ENCODE results near the gene MAML3.

The MAML3 gene

DNA sequence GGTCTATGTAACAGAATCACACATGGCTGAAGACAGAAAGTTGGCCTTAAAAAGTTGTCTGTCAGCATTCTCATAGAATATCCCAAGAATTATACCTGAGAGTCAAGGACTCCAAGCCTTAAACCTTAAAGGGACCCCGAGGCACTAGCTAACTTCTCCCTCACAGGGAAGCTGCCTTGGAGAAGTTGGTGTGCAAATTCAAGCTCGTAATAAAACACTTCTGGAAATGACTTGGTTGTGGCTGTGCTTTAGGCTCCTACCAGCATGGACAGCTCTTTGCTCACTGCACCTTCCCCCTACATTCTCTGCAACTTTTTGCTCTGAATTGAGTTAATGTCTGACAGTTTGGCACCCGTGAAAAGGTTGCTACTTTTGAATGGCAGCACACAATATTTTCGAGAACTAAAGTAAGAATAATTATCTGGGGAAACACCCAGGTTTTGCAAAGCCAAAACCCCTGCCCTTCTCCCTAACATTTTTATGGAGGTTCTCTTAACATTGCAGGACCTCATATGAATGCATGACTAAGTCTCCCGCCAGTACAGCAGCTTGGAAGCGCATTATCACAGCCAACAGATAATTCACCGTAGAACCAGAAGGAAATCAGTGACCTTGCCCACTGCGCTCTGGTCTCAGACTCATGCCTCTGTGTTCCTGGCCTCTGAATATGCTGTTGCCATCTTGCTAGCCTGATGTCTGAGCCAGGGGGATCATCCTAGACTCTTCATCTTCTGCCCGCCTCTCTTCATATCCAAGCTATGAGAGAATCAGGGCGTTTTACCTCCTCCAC lies 397.4 kb downstream of the MAML3 start:
- Histone ChIP-seq H3K9ac (ENCODE audit: low read depth in 1 of 2, low read length in 2 of 2) (no peak overlapping the region), H3K9me3 (ENCODE audit: control insufficient read depth in 2 of 2, low read length in 2 of 2) (no peaks in the 10 kb centered on the region), H3K27ac (ENCODE audit: low read depth in 2 of 2, low read length in 2 of 2) (no peak overlapping the region), H3K4me3 (ENCODE audit: low read length in 2 of 2) (no peak overlapping the region), H3K36me3 (ENCODE audit: control insufficient read depth in 2 of 2, insufficient read depth in 2 of 2, low read length in 2 of 2) (no peaks in the 10 kb centered on the region), H3K4me1 (ENCODE audit: control insufficient read depth in 2 of 2, insufficient read depth in 2 of 2, low read length in 2 of 2) (no peaks in the 10 kb centered on the region), H3K27me3 (ENCODE audit: control insufficient read depth in 2 of 2, insufficient read depth in 2 of 2, low read length in 2 of 2) (no peaks in the 10 kb centered on the region)

DNA sequence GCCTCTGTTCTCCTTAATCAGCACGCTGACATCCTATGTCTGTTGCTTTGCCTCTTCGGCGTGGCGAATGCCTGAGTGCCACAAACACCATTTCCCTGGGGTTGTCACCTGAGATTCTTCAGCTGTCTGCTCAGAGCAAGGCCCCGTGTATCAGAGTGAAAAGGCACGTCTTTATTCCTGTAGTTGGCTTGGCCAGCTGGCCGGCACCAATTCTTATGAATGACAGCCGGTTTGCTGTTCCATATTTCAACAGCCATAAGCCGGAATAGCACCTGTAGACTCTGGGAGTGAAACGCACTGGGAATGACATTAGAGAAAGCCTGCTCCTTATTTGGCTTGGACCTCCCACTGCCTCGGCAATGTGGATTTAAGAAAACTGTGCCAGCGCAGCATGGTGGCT lies 399.0 kb downstream of the MAML3 start:
- no peaks in the 10 kb centered on the region for H3K27me3 ChIP-seq (ENCODE audit: control insufficient read depth in 2 of 2, insufficient read depth in 2 of 2, low read length in 2 of 2)
- H3K9ac ChIP-seq (ENCODE audit: low read depth in 1 of 2, low read length in 2 of 2), result no peak overlapping the region
- no peaks in the 10 kb centered on the region for H3K9me3 ChIP-seq (ENCODE audit: control insufficient read depth in 2 of 2, low read length in 2 of 2)
- H3K4me3 ChIP-seq (ENCODE audit: low read length in 2 of 2), result no peak overlapping the region
- no peaks in the 10 kb centered on the region for H3K36me3 ChIP-seq (ENCODE audit: control insufficient read depth in 2 of 2, insufficient read depth in 2 of 2, low read length in 2 of 2)
- no peak overlapping the region for H3K27ac ChIP-seq (ENCODE audit: low read depth in 2 of 2, low read length in 2 of 2)
- H3K4me1 ChIP-seq (ENCODE audit: control insufficient read depth in 2 of 2, insufficient read depth in 2 of 2, low read length in 2 of 2), result no peaks in the 10 kb centered on the region

DNA sequence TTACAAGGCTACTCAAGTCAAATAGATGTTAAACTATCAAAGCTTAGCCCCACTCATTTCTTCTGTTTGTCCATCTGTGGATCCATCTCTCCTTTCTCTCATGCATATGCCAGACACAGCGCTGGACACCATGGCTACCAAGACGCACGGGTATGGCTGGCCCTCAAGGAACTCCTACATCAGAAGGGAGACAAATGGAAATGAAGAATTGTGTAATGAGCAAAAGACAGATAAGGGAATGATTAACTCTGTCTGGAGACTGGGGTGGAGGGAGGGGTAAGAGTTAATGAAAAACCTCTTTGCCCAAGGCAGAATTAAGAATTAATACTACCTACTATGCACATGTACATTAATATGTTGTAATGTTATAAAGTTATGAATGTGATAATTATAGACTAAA lies 400.3 kb downstream of the MAML3 start:
- H3K27me3 ChIP-seq (ENCODE audit: control insufficient read depth in 2 of 2, insufficient read depth in 2 of 2, low read length in 2 of 2), result no peaks in the 10 kb centered on the region
- no peak overlapping the region for H3K9ac ChIP-seq (ENCODE audit: low read depth in 1 of 2, low read length in 2 of 2)
- H3K4me1 ChIP-seq (ENCODE audit: control insufficient read depth in 2 of 2, insufficient read depth in 2 of 2, low read length in 2 of 2), result no peaks in the 10 kb centered on the region
- H3K4me3 ChIP-seq (ENCODE audit: low read length in 2 of 2), result no peak overlapping the region
- no peak overlapping the region for H3K27ac ChIP-seq (ENCODE audit: low read depth in 2 of 2, low read length in 2 of 2)
- H3K9me3 ChIP-seq (ENCODE audit: control insufficient read depth in 2 of 2, low read length in 2 of 2), result no peaks in the 10 kb centered on the region
- no peaks in the 10 kb centered on the region for H3K36me3 ChIP-seq (ENCODE audit: control insufficient read depth in 2 of 2, insufficient read depth in 2 of 2, low read length in 2 of 2)

DNA sequence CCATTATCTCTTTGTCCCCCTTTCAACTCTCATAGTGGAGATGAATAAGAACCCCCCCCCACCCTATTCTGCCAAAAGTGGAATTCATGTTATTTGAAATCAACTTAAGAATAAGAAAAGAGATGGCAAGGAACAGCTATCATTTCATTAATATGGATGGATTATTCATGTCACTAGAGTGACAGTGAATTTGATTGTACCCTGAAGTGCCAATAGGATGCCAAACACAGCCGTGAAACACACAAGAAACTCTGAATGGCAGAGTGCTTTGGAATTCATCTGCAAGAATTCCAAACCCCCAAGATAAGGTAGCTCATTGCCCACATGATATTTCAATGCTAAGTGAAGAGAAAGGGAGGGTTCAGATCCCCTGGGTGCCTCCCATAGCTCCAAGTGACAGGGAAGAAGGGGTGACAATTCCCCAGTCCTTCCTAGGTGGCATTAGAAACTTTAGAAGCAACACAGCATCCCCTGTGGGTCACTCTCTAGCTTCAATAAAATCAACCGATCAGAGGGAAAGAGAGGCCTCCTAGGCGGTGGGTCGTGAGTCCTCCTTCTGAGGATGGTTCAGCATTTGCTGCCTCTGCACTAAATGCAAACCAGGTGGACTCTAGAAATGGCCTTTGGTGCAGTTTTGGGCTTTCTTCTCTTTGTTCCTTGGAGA lies 404.0 kb downstream of the MAML3 start:
- Histone ChIP-seq H3K36me3 (ENCODE audit: control insufficient read depth in 2 of 2, insufficient read depth in 2 of 2, low read length in 2 of 2) (no peaks in the 10 kb centered on the region), H3K4me3 (ENCODE audit: low read length in 2 of 2) (no peak overlapping the region), H3K27ac (ENCODE audit: low read depth in 2 of 2, low read length in 2 of 2) (no peak overlapping the region), H3K27me3 (ENCODE audit: control insufficient read depth in 2 of 2, insufficient read depth in 2 of 2, low read length in 2 of 2) (no peaks in the 10 kb centered on the region), H3K9me3 (ENCODE audit: control insufficient read depth in 2 of 2, low read length in 2 of 2) (no peaks in the 10 kb centered on the region), H3K4me1 (ENCODE audit: control insufficient read depth in 2 of 2, insufficient read depth in 2 of 2, low read length in 2 of 2) (no peaks in the 10 kb centered on the region), H3K9ac (ENCODE audit: low read depth in 1 of 2, low read length in 2 of 2) (no peak overlapping the region)

DNA sequence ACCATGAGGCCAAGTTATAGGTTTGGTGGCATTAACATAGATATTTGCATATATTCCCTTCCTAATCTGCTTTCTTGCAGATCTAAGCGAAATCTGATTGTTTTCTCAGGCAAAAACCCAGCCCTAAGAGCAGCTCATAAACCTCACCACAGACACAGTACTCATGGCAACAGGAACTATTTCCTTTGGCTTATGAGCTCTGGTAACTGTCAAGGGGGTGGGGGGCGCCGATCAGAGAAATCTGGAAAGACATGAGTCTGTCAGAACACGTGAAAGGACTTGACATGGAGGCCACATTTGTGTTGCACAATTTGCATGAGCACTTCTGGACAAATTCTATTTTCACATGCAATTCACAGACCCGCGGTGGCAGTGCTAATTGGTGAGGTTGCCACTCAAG lies 404.6 kb downstream of the MAML3 start:
- H3K27me3 ChIP-seq (ENCODE audit: control insufficient read depth in 2 of 2, insufficient read depth in 2 of 2, low read length in 2 of 2), result no peaks in the 10 kb centered on the region

DNA sequence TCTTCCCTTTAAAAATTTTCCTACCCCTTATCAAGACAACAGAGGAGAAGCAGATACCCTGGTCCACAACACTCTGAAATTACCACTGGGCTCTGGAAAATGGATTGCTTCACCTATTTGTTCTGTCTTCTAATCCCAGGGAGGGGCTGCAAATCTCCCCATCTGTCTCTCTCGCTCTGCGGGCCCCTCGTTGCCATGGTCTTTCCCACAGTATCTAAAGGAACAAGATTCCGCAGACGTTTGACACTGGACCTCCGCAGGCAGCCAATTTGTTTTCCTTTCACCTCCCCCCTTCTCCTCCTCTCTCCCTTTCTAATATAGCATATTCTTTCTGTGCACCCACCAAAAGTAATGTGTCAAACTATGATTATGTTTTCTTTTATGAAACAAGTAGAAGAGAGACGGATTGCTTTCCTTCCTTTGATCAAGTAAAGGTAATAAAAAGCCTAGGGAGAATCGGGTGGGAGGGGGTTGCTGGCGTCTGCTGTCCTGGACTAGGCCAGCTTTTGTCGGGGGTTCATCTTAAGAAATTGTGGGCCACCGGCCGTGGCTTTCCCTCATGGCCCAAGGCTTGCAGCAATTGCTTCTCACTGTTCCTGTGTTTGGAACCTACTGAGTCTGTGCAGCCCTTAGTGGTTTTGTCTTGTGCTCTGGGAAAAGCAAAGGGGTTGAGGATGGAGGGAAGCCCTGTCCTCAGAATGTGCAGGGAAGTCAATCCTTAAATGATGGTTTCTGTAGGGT lies 407.4 kb downstream of the MAML3 start:
- H3K4me1 ChIP-seq (ENCODE audit: control insufficient read depth in 2 of 2, insufficient read depth in 2 of 2, low read length in 2 of 2), result no peaks in the 10 kb centered on the region
- H3K4me3 ChIP-seq (ENCODE audit: low read length in 2 of 2), result no peak overlapping the region
- H3K9ac ChIP-seq (ENCODE audit: low read depth in 1 of 2, low read length in 2 of 2), result no peak overlapping the region
- no peak overlapping the region for H3K27ac ChIP-seq (ENCODE audit: low read depth in 2 of 2, low read length in 2 of 2)
- H3K27me3 ChIP-seq (ENCODE audit: control insufficient read depth in 2 of 2, insufficient read depth in 2 of 2, low read length in 2 of 2), result no peaks in the 10 kb centered on the region
- no peaks in the 10 kb centered on the region for H3K36me3 ChIP-seq (ENCODE audit: control insufficient read depth in 2 of 2, insufficient read depth in 2 of 2, low read length in 2 of 2)
- no peaks in the 10 kb centered on the region for H3K9me3 ChIP-seq (ENCODE audit: control insufficient read depth in 2 of 2, low read length in 2 of 2)

More for the DNA sequence above, 404.6 kb downstream of the MAML3 start:
- H3K4me3 ChIP-seq (ENCODE audit: low read length in 2 of 2), result no peak overlapping the region
- no peaks in the 10 kb centered on the region for H3K9me3 ChIP-seq (ENCODE audit: control insufficient read depth in 2 of 2, low read length in 2 of 2)
- H3K4me1 ChIP-seq (ENCODE audit: control insufficient read depth in 2 of 2, insufficient read depth in 2 of 2, low read length in 2 of 2), result no peaks in the 10 kb centered on the region
- no peak overlapping the region for H3K9ac ChIP-seq (ENCODE audit: low read depth in 1 of 2, low read length in 2 of 2)
- H3K36me3 ChIP-seq (ENCODE audit: control insufficient read depth in 2 of 2, insufficient read depth in 2 of 2, low read length in 2 of 2), result no peaks in the 10 kb centered on the region
- H3K27ac ChIP-seq (ENCODE audit: low read depth in 2 of 2, low read length in 2 of 2), result no peak overlapping the region

DNA sequence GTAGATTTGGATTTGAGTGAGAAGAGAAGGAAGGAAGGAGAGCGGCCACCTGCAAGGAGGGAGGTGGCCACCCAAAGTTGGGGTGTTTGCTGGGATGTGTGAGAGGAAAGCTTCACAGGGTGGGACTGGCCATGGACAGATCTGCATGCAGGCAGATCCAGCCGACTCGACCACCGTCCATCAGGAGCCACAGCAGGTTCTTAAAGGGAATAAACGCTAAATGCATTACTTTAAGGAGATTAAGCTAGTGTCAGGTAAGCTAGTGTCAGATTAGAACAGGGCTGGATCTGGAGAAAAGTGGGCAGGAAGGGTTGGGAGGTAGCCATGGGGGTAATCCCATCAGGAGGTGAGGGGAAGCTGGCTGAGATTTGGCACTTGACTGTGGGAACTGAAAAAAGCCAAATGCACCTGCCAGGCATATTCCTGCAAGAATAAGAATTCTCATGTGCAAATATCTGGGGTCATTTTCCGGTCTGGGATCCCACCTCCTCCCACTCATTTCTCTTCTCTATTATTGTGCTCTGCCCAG lies 408.8 kb downstream of the MAML3 start:
- peaks cover 0 to 2% of the 10 kb centered on the region in 2 donors for H3K4me1 ChIP-seq (ENCODE audit: control insufficient read depth in 2 of 2, insufficient read depth in 2 of 2, low read length in 2 of 2)
- H3K4me3 ChIP-seq (ENCODE audit: low read length in 2 of 2), result no peak overlapping the region
- H3K27me3 ChIP-seq (ENCODE audit: control insufficient read depth in 2 of 2, insufficient read depth in 2 of 2, low read length in 2 of 2), result no peaks in the 10 kb centered on the region
- no peak overlapping the region for H3K9ac ChIP-seq (ENCODE audit: low read depth in 1 of 2, low read length in 2 of 2)
- H3K9me3 ChIP-seq (ENCODE audit: control insufficient read depth in 2 of 2, low read length in 2 of 2), result no peaks in the 10 kb centered on the region
- no peaks in the 10 kb centered on the region for H3K36me3 ChIP-seq (ENCODE audit: control insufficient read depth in 2 of 2, insufficient read depth in 2 of 2, low read length in 2 of 2)
- H3K27ac ChIP-seq (ENCODE audit: low read depth in 2 of 2, low read length in 2 of 2), result no peak overlapping the region

DNA sequence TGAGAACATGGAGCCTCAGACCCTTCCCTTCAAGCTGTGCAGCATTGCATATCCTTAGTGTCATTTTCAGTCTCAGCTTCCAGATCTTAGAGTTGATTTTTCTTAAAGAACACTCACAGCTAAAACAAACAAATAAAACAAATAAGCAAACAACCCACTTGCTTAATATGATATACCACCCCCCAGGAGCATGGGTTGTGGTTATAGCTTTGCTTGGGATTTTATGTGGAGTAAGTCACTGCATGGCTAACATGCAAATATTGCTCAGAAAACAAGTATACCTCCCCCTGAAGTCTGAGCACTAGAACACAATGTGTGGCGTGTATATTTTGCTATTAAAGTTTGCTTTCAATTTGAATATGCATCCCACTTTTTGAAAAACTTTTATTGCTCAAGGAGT lies 409.8 kb downstream of the MAML3 start:
- Histone ChIP-seq H3K9me3 (ENCODE audit: control insufficient read depth in 2 of 2, low read length in 2 of 2) (no peaks in the 10 kb centered on the region), H3K36me3 (ENCODE audit: control insufficient read depth in 2 of 2, insufficient read depth in 2 of 2, low read length in 2 of 2) (no peaks in the 10 kb centered on the region), H3K4me3 (ENCODE audit: low read length in 2 of 2) (no peak overlapping the region), H3K27me3 (ENCODE audit: control insufficient read depth in 2 of 2, insufficient read depth in 2 of 2, low read length in 2 of 2) (no peaks in the 10 kb centered on the region), H3K4me1 (ENCODE audit: control insufficient read depth in 2 of 2, insufficient read depth in 2 of 2, low read length in 2 of 2) (peaks cover 0 to 2% of the 10 kb centered on the region in 2 donors), H3K9ac (ENCODE audit: low read depth in 1 of 2, low read length in 2 of 2) (no peak overlapping the region), H3K27ac (ENCODE audit: low read depth in 2 of 2, low read length in 2 of 2) (no peak overlapping the region)

DNA sequence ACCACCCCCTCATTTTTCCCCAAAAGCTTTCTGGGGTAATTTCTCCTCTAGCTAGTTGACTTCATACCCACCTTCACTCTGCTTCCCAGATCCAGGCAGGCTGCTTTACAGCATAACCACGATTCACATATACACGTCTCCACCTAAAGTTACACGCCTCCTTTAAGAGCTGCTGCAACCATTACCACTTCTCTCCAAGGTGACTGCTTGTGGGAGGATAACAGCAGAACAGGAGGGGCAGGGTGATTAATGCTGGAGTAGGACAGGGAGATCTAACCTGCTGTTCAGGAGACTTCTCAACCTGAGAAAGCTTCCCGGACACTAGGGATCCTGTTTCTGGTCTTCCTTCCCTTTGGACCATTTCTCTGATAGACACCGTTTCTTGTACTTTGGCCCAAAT lies 411.0 kb downstream of the MAML3 start:
- Histone ChIP-seq H3K36me3 (ENCODE audit: control insufficient read depth in 2 of 2, insufficient read depth in 2 of 2, low read length in 2 of 2) (no peaks in the 10 kb centered on the region), H3K27me3 (ENCODE audit: control insufficient read depth in 2 of 2, insufficient read depth in 2 of 2, low read length in 2 of 2) (no peaks in the 10 kb centered on the region), H3K9me3 (ENCODE audit: control insufficient read depth in 2 of 2, low read length in 2 of 2) (no peaks in the 10 kb centered on the region), H3K27ac (ENCODE audit: low read depth in 2 of 2, low read length in 2 of 2) (no peak overlapping the region), H3K4me3 (ENCODE audit: low read length in 2 of 2) (no peak overlapping the region), H3K4me1 (ENCODE audit: control insufficient read depth in 2 of 2, insufficient read depth in 2 of 2, low read length in 2 of 2) (peaks cover 0 to 2% of the 10 kb centered on the region in 2 donors), H3K9ac (ENCODE audit: low read depth in 1 of 2, low read length in 2 of 2) (no peak overlapping the region)

DNA sequence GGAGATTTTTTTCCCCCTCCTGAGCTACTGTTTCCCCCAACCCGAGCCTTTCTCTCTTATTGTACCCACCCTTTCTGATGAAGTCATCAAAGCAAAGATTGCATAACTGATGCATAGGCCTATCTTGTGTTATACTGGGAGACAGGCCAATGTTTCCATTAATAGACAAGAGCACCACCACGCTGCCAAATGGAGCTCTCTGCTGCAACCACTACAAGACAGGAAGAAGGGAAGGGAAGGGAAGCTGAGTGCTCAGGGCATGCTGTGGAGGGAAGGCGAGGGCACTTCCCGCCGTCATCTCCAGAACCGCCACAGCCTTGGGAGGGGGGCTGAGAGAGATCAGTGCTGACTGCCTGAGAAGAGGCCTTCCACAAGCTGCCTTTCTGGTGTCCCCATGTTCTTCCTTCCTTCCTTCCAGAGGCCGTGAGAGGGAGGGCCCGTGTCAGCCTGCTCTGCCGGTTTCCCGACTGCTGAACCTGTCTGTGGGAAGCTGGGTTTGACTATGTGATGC lies 413.4 kb downstream of the MAML3 start:
- peak overlapping the region in 1 of 2 donors; percentile 33 for H3K4me3 ChIP-seq (ENCODE audit: low read length in 2 of 2)
- H3K36me3 ChIP-seq (ENCODE audit: control insufficient read depth in 2 of 2, insufficient read depth in 2 of 2, low read length in 2 of 2), result no peaks in the 10 kb centered on the region
- no peaks in the 10 kb centered on the region for H3K9me3 ChIP-seq (ENCODE audit: control insufficient read depth in 2 of 2, low read length in 2 of 2)
- H3K27ac ChIP-seq (ENCODE audit: low read depth in 2 of 2, low read length in 2 of 2), result peak overlapping the region; percentile 39 to 63
- no peaks in the 10 kb centered on the region for H3K27me3 ChIP-seq (ENCODE audit: control insufficient read depth in 2 of 2, insufficient read depth in 2 of 2, low read length in 2 of 2)
- H3K9ac ChIP-seq (ENCODE audit: low read depth in 1 of 2, low read length in 2 of 2), result no peak overlapping the region
- peaks cover 0 to 2% of the 10 kb centered on the region in 2 donors for H3K4me1 ChIP-seq (ENCODE audit: control insufficient read depth in 2 of 2, insufficient read depth in 2 of 2, low read length in 2 of 2)
